ENCODE results near the gene CLIP2. TPM values are rescaled to one million over a fixed set of nuclear protein-coding genes. Genes with fewer than 3 reads are reported as not detected.
"Not testable (repeated sequence)": the region's sequence is repeated elsewhere in the genome, so short reads cannot be mapped to it uniquely, and the experiment has no call there.

CLIP2 gene
- polyA plus RNA-seq (2013, experiment 1 of 2; ENCODE audit: insufficient read length): 38.1 TPM
- polyA plus RNA-seq (2013, experiment 2 of 2; ENCODE audit: insufficient read length): 37.7 TPM

DNA sequence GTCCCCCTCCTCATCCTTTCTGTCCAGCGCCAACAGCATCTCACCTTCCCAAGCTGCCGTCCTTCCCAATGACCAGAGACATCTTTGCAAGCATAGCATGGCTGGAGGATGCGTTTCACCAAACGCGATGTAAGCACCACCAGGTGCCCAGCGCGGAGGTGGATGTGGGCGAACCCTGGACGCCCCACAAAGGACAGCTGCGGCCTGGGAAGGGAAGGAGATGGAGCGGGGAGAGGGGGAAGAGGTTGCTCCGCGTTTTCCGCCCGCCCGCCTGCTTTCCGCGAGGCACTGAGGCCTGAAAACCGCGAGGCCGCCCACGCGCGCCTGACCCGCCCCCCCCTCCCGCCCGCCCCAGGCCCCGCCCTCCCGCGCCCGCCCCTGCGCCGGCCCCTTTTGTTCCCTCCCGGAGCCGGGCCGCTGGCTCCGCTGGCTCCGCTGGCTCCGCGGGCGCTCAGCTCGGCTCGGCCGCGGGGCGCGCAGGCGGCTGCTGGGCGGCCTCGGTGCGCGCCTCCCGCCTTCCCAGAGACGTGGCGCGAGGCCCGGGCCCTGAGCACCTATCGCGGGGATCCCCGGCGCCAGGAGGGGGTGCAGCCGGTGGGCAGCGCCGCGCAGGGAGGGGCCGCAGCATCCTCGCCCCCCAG is at the start of gene CLIP2:
Gene CLIP2 (plus strand): TSS at position 390 of the 641 bp plus-strand sequence. CDS start 28,140 bp downstream, outside the sequence.
- peak; percentile 86 for DNase-seq

DNA sequence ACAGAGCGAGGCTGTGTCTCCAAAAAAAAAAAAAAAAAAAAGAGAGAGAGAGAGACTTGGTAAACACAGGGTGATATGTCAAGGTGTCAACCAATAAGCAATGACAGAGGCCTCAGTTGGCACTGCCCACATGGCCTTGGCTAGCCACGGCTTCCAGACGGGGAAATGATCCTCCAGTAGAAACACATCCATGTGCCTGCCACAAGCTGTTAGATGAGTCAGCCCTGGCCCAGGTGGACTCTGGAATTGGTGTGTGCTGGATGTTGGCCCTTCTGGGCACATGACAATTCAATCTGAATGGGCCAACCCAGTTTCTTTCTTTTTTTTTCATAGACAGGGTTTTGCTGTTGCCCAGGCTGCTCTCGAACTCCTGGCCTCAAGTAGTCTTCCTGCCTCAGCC is 48.7 kb upstream of the CLIP2 start:
- DNase-seq: no peak

DNA sequence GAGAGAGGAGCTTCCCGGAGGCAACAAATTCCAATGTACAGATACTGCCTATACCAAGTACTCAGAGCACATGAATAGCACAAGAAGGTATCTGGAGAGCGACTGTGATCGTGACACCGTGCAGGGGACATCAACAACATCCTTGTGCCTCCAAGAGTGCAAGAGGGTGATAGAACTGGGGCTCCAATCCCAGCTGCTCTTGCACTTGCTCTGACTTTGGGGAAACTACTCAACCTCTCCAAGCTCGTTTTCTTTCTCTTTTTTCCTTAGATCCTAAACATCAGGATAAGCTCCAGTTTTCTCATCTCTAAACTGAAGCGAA is 47.1 kb upstream of the CLIP2 start:
- no peak for DNase-seq

DNA sequence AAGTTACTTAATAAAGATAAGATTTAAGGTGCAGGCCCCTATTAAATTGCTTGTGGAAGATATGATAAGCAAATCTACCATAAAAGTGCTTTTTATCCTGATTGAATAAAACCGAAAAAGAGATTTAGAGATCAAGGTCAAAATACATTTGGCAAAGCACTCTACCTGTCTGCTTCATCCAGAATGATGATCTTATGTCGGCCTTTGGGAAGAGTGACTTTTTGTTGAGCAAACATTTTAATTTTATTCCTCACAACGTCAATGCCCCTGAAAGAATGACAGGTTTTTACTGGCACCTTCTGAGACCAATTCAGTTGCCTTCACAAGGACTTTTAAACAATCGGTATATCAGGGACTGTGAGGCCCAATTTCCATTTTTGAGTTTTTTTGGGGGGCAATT is 42.7 kb upstream of the CLIP2 start:
- DNase-seq: no peak

DNA sequence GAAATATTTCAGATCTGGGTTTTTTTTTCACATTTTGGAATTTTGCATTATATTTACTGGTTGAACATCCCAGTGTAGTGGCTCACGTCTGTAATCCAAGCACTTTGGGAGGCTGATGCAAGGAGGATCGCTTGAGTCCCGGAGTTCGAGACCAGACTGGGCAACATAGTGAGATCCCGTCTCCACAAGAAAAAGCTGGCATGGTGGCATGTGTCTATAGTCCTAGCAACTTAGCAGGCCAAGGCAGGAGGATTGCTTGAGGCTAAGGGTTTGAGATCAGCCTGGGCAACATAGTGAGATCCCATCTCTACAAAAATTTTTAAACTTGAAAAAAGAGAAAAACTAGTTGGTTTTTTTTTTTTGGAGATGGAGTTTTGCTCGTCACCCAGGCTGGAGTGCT is 41.1 kb upstream of the CLIP2 start:
- no peak for DNase-seq

DNA sequence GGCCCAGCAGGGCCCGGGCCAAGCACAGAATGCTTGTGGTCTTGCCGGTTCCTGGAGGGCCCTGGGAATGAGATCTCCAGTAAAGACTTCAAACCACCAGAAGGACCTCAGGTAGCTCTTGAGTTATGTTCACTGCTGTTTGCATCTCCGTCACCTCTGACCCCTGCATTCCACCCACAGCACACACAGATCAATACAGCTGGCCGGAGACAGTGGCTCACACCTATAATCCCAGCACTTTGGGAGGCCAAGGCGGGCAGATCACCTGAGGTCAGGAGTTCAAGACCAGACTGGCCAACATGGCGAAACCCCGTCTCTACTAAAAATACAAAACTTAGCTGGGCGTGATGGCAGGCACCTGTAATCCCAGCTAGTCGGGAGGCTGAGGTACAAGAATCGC is 40.1 kb upstream of the CLIP2 start:
- DNase-seq: not testable (repeated sequence)

DNA sequence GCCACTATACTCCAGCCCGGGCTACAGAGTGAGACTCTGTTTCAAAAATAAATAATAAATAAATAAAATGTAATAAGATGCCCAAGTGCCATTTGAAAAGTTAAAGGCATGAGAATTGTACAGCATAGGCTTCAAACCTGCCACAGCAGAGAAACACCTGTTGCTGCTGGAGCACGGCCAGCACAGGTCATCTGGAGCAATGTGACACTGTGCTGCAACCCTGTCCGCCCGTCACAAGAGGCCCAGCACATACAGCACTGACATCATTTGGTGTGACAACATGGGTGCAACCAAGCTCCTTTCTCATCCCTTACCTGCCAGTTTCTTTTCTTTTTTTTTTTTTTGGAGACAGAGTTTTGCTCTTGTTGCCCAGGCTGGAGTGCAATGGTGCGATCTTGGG is 36.3 kb upstream of the CLIP2 start:
- DNase-seq: no peak

DNA sequence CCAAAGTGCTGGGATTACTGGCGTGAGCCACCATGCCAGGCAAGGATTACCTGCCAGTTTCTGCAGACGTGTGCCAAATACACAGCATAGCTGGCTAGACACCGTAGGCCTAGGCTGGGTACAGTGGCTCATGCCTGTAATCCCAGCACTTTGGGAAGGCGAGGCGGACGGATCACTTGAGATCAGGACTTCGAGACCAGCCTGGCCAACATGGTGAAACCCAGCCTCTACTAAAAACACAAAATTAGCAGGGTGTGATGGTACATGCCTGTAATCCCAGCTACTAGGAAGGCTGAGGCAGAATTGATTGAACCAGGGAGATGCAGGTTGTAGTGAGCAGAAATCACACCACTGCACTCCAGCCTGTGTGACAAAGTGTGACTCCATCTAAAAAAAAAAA is 35.9 kb upstream of the CLIP2 start:
- no peak for DNase-seq

DNA sequence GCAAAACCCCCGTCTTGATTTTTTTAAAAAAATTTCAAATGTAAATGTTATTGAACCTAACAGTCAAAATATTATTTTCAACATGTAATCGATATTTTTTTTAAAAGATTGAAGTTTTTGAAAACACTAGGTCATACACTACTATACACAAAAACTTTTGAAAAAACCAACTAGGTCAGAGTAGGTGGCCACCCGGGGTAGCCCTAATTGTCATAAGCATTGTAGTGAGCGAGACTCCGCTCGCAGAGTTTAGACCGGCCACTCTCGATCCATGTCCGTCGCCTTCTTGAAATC is 35.4 kb upstream of the CLIP2 start:
- no peak for DNase-seq

DNA sequence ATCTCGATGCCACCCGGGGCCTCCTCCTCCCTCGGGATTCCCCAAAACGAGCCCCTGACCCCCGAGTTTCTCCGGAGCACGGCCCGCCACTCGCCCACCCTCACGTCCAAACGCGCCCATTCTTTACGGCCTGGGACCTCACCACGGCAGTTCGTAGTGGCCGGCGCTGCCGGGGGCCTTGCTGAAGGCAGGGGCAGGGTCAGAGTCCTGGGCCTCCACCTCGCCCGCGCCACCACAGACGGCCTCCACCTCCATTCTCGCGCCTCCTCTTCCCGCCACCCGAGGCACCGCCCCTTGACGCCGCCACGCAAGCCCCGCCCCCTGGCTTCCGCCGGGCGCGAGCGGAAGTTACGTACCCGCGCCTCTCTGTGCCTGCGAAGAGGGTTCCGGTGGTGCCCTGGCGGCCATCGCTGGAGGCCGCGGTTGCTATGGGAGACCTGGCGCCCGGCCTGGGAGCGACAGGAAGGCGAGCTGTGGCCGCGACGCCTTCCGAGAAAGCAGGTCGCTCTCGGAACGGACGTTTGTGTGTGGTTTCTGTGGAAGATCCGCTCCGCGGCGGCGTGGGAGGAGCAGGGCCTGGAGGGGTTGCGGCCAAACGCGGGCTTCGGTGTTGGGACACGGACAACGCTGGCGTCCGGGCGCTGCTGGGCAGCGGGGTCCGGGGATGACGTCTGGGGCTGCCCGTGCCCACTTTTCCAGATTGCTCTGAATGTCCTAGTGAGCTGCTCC is 34.9 kb upstream of the CLIP2 start, which contains the start of gene RFC2:
Gene RFC2 (minus strand): TSS at position 271 of the 729 bp plus-strand sequence. CDS start 16 bp downstream, at position 255.
- peak; percentile 94 for DNase-seq

DNA sequence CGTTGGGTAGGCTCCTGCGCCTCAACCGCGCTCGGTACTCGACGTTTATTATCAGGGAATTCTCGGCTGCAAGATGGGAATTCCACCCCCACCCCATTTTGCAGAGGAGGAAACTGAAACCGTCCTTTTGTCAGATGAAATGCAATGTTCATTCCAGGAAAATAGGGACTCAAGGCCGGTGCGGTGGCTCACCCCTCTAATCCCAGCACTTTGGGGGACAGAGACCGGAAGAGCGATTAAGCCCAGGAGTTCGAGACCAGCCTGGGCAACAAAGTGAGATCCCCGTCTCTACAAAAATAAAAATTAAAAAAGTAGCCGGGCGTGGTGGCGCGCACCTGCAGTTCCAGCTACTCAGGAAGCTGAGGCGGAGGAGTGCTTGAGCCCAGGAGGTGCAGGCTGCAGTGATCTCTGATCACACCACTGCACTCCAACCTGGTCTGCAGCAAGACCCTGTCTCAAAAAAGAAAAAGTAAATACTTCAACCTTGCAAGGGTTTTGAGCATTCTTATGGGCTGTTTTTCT is 34.3 kb upstream of the CLIP2 start:
- no peak for DNase-seq

DNA sequence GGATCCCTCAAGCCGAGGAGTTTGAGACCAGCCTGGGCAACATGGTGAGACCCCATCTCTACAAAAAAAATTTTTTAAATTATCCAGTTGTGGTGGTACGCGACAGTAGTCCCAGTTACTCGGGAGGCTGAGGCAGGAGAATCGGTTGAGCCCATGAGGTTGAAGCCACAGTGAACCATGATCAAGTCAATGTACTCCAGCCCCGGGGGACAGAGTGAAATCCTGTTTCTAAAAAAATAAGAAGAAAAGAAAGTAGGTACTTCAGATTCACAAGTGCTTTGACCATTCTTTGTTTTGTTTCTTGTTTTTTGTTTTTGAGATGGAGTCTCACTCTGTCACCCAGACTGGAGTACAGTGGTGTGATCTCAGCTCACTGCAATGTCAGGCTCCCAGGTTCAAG is 33.7 kb upstream of the CLIP2 start:
- DNase-seq: not testable (repeated sequence)

DNA sequence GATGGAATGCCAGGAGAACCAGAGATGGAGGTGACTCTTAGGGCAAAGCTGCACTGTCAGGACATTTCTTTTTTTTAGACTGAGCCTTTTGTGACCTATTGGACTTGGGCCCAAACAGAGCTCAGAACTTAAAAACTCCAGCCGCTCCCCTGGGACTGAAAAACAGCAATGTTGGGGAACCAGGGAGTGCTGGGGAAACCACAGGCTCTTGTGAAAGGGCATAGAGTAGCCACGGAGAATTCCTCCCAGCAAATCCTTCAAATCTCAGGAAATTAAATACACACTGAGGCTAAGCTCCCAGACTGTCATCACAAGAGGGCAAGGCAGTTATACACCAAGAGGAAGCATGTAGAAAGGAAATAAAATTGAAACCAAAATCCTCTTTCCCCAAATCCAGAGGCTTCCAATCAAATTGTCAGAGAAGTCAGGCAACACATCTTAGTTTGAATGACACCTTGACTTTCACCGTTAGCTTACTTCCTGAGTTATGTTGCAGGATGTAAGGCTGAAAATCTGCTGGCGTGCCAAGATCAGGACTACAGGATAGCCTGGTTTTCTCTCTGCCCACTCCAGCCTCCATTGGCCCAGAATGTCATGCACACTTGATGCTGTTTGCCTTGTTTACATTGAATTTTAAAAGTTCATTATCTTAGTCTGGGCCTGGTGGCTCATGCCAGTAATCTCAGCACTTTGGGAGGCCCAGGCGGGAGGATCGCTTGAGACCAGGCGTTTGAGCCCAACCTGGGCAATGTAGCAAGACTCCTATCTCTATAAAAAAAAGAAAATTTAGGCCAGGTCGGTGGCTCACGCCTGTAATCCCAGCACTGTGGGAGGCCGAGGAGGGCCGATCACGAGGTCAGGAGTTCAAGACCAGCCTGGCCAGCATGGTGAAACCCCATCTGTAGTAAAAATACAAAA is 32.5 kb upstream of the CLIP2 start:
- peak; percentile 83 for DNase-seq

DNA sequence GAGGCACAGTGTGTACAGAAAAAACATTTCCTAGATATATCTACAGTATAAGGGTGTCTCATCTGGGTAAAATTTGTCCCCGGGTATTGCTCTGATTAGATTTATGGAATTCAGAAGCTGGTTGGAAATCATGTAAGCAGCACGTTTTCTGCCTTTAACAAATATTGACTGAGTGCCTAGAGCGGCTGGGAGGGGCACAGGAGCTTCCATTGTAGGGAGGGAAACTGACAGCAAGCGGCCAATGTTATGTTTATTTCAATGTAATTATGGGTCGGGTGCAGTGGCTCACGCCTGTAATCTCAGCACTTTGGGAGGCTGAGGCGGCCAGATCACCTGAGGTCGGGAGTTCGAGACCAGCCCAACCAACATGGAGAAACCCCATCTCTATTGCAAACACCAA is 30.6 kb upstream of the CLIP2 start:
- no peak for DNase-seq

DNA sequence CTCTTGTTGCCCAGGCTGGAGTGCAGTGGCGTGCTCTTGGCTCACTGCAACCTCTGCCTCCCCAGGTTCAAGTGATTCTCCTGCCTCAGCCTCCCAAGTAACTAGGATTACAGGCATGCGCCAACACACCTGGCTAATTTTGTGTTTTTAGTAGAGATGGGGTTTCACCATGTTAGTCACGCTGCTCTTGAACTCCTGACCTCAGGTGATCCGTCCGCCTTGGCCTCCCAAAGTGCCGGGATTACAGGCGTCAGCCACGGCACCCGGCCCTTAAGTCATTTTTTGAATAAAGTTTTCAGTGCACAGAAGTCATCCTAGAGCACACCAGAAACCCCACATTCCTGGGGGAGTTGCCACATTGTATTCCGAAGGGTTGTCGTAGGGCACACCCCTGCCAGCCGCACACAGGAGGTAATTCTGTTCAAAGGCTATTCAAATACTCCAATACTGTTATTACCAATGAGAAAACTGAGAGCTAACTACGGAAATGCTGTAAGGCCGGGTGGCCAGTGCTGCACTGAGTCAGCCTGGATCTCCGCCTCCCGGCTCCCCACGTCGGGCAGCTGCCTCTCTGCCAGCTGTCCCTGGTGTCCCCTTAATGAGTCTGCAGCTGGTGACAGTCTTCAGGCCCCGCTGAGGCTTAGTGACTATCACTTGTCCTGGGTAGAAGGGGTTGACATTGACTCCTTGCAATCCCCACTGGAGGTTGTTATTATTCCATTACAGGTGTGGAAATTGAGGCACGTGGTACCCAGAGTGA is 26.4 kb upstream of the CLIP2 start:
- no peak for DNase-seq

DNA sequence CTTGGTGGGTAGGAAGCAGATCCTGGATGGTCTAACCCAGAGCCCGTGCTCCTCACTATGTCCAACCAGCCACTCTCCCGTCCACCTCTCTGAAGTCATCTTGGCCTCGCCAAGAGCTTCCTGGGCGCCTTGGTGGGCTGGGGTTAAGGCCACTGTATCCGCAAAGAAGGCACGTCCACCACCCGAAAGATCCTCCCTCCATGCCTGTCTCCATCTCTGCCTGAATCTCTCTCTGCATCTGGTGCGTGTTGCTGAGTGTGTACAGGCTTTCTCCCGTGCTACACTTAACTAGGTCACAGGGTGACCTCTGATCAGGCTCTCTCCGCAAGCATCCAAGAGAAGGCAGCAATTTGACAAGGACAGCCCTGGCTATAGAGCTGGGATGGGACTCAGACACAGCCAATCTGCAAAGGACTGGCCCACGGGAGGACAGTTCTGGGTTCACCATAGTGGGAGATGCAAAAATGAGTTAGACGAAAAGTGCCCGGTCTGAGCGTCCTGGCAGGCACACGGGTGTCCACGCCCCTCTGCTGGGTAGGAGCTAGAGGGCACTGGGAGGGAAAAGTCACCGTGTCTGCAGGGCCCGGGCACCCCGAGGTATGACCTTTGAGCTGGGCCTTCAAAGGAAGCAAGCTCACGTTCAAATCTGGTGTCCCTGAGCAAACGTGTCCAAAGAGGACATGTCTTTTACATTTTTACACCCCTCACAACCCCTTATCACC is 25.6 kb upstream of the CLIP2 start:
- no peak for DNase-seq

DNA sequence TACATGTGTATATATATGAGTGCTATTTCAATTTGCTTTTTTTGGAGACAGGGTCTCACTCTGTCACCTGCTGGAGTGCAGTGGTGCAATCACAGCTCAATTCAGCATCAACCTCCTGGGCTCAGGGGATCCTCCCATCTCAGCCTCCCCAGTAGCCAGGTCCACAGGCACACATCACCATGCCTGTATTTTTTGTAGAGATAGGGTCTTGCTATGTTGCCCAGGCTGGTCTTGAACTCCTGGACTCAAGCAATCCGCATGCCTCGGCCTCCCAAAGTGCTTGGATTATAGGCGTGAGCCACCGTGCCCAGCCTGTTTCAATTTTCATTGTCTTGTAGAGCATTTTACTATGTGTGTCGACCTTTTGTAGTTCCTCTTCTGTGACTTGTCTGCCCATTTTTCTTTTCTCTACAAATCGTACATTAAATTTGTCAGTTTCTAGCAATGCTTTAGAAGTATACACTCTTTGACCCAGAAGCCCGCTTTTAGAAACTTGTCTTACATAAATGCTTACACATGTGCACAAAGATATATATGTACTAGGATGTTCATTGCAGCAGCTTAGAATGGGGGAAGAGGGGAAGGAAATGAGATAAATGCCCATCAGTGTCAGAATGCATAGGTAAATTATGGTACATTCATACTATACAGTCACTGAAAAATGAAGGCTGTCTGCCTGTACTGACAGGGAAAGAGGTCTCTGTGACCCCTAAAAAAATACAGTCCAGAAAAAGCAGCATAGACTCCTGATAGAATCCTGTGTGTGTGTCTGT is 22.8 kb upstream of the CLIP2 start:
- no peak for DNase-seq

DNA sequence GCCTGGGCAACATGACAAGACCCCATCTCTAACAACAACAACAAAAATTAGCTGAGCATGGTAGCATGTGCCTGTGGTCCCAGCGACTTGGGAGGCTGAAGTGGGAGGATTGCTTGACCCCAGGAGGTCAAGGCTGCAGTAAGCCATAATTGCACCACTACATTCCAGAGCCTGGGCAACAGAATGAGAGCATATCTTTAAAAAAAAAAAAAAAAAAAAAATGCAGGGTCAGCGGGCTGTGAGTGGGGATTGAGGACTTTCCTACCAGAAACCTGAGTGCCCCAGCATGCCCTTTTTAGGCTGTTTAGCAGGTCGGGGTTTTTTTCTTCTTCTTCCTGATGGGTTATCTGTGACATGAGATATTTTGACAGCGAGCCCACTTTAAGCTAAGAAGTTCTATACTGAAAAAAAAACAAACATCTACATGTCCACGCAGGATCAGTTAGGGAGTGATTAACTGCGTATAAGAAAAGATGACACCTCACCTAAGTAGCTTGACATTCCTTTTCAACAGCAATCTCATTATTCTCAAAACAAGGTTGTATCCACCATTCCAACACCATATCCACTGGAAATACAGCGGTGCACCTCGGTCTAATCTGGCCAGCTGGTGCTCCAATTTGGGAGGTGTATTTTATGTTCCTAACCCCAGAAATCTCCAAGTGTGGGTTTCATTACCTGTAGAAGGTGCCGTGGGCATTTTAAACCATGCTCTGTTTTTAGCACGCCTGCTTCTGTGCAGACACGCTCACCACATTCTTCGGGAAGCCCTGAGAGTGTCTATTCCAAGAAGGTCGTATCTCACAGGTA is 21.2 kb upstream of the CLIP2 start:
- DNase-seq: no peak

DNA sequence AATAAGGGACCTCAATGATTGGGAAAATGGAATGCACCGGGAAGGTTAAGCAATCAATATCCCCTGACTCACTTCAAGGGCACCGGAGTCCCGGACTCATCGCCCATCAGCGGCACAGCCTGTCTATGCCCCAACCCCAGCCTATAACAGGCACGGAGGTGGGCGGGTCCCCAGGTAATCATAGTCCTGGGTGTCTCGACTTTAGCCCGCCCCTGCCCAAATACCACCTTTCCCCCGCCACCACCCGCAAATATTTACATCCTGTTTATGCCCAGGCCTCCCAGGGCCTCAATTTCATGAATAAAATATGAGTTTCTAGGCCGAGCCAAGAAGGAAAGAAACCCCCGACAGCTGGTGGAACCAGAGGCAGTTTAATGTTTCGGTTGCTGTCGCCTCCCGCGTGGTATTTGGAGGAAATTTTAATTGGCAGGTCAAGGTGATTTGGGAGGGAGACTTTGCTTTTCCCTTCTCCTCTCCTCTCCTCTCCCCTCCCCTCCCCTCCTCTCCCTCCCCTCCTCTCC is 19.4 kb upstream of the CLIP2 start:
- DNase-seq: peak; percentile 80

DNA sequence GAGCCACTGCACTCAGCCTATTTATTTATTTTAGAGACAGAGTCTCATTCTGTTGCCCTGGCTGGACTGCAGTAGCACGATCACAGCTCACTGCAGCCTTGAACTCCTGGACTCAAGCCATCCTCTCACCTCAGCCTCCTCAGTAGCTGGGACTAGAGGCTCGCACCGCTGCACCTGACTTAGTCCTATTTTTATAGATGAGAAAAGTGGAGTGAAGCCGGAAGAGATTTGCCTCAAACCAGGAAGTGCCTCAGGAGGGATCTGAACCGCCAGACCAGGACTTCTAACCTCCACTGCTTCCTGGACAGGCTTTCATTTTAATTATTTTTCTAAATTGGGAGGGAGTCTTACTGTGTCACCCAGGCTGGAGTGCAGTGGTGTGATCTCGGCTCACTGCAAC is 17.5 kb upstream of the CLIP2 start:
- DNase-seq: no peak

Data from fibroblast of skin of abdomen (primary cell).